Activated CD4-positive, alpha-beta memory T cell treated with anti-CD3 and anti-CD28 coated beads for 36 hours (primary cell): Measurements from ENCODE around the gene FREM2. TPM values are rescaled to one million over a fixed set of nuclear protein-coding genes. Genes with fewer than 3 reads are reported as not detected.

Experiments used
- CTCF ChIA-PET: fragments of 350-600 bp; sonication (Branson Sonifier 250); formaldehyde crosslinking; loops from one replicate; lab custom pipeline; 2021; ENCODE audit warnings: antibody characterized with exemption, inconsistent platforms; lab: Charles Lee
- POLR2A ChIA-PET: fragments of 350-600 bp; sonication (Branson Sonifier 250); formaldehyde crosslinking; loops from one replicate; lab custom pipeline; 2021; ENCODE audit warnings: antibody characterized with exemption; lab: Charles Lee
- DNase-seq: peaks from one replicate; pipeline ENCODE4 v3.0.0-alpha.2; 2020
- H3K27ac Mint-ChIP-seq: one replicate; pipeline ENCODE4 v1.8.0; 2021; ENCODE audit warnings: mixed read lengths
- H3K27me3 Mint-ChIP-seq: one replicate; pipeline ENCODE4 v1.8.0; 2021; ENCODE audit warnings: mixed read lengths
- H3K36me3 Mint-ChIP-seq: one replicate; pipeline ENCODE4 v1.8.0; 2021; ENCODE audit warnings: mixed read lengths
- H3K4me1 Mint-ChIP-seq: one replicate; pipeline ENCODE4 v1.8.0; 2021; ENCODE audit warnings: low read depth, mixed read lengths
- H3K4me3 Mint-ChIP-seq: one replicate; pipeline ENCODE4 v1.8.0; 2021; ENCODE audit warnings: mild to moderate bottlenecking, mixed read lengths
- H3K9me3 Mint-ChIP-seq: one replicate; pipeline ENCODE4 v1.8.0; 2021; ENCODE audit warnings: mixed read lengths
- intact Hi-C: fragments of 100-400 bp; cut with micrococcal nuclease; formaldehyde crosslinking; loops from one replicate; pipeline ENCODE4 v1.15.1; 2023
- total RNA-seq, 2 experiments: library from RNA; stranded (reverse); gene quantifications; one replicate each; pipeline ENCODE4 v1.2.3, GENCODE V29; 2021

Gene FREM2
- total RNA-seq, 2 experiments from 2014 or later, result not detected

DNA sequence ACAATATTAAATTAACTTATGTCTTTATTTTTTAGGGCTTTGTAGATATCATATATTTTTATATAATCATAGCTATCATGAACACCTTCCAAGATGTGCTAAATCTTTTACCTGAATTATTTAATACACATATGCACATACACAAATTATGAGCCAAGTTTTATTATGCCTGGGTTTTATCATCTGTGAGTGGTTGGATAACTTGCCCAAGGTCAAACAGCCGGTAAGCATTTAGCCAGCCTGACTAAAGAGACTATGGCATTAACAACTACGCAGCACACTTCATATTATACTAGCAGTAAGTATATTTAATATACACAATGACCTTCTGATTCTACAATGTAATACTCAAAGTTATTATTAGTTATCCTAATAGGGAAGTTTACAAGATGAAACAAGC is 132.7 kb downstream of the FREM2 start:
- intact Hi-C loops, result no loop called here
- POLR2A ChIA-PET, result no interaction called here

GRCh38 chr13:38821770-38822551 is 135.1 kb downstream of the FREM2 start:
- no peaks in the 10 kb centered on the region for H3K9me3 Mint-ChIP-seq
- POLR2A ChIA-PET, result no interaction called here
- DNase-seq, result no peak
- CTCF ChIA-PET, result no interaction called here
- no peak overlapping the region for H3K4me3 Mint-ChIP-seq
- no peaks in the 10 kb centered on the region for H3K36me3 Mint-ChIP-seq
- no peaks in the 10 kb centered on the region for H3K4me1 Mint-ChIP-seq
- H3K27ac Mint-ChIP-seq, result no peak overlapping the region
- no peaks in the 10 kb centered on the region for H3K27me3 Mint-ChIP-seq
- intact Hi-C loops, result no loop called here

More for the DNA sequence above, 132.7 kb downstream of the FREM2 start:
- Mint-ChIP-seq H3K27ac (no peak overlapping the region), H3K27me3 (no peaks in the 10 kb centered on the region), H3K36me3 (no peaks in the 10 kb centered on the region), H3K4me3 (no peak overlapping the region), H3K4me1 (no peaks in the 10 kb centered on the region), H3K9me3 (no peaks in the 10 kb centered on the region)
- CTCF ChIA-PET, result no interaction called here
- no peak for DNase-seq

DNA sequence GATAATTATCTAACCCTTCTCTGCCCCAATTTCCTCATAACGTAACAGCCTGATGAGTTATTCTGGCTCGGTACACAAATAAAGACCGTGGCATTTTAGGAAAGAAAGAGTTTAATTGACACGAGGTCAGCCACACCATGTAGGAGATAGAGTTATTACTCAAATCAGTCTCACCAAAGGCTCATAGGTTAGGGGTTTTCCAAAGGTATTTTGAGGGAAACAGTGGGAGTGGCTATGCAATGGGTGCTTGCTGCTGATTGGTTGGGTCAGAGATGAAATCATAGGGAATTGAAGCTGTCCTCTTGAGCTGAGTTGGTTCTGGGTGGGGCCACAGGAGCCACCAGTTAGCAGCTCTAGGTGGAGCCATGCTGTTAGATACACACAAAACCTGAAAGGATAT is 137.5 kb downstream of the FREM2 start:
- Mint-ChIP-seq H3K9me3 (no peaks in the 10 kb centered on the region), H3K27ac (no peak overlapping the region), H3K27me3 (no peaks in the 10 kb centered on the region), H3K36me3 (no peaks in the 10 kb centered on the region), H3K4me3 (no peak overlapping the region), H3K4me1 (no peaks in the 10 kb centered on the region)
- POLR2A ChIA-PET, result no interaction called here
- CTCF ChIA-PET, result no interaction called here
- intact Hi-C loops, result no loop called here
- DNase-seq, result peak; percentile 15

GRCh38 chr13:38826182-38826813 is 139.4 kb downstream of the FREM2 start:
- no peaks in the 10 kb centered on the region for H3K36me3 Mint-ChIP-seq
- ChIA-PET CTCF (interaction anchor here (1.1 kb wide), 1 partner anchor 10 kb away, joined by 4 read pairs; no protein-coding TSS in a partner anchor), POLR2A (no interaction called here)
- no peak overlapping the region for H3K27ac Mint-ChIP-seq
- H3K9me3 Mint-ChIP-seq, result no peaks in the 10 kb centered on the region
- no peak for DNase-seq
- H3K27me3 Mint-ChIP-seq, result no peaks in the 10 kb centered on the region
- no peak overlapping the region for H3K4me3 Mint-ChIP-seq
- intact Hi-C loops, result no loop called here
- H3K4me1 Mint-ChIP-seq, result no peaks in the 10 kb centered on the region

DNA sequence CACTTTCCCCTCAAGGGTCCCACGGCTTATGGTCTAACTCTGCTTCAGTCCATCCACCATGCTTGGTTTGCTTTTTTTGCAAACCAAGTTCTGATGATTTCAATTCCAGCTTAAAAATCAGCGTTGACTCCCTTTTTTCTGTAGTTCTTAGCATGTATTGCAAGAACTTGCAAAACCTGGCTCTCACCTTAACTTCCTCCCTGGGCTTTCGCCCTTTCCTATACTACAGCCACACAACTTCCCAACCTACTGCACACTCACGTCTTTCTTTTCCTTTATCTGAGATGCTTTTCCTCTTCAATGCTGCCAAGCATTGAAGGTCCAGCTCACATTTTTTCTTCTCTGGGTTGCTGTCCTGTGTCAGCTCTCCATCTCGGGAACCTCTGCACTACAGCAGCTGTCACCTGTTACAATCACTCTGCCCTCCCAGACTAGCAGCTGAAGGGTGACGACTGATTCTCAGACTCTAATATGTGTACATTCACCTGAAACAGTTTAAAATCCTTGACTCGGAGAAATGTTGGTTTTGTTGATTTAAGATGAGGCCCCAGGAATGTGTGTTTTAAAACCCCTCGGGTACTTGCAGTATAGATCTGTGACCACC is 143.7 kb downstream of the FREM2 start:
- intact Hi-C loops, result no loop called here
- no peak for DNase-seq
- Mint-ChIP-seq H3K36me3 (no peaks in the 10 kb centered on the region), H3K27ac (no peak overlapping the region), H3K27me3 (no peaks in the 10 kb centered on the region), H3K4me1 (no peaks in the 10 kb centered on the region), H3K4me3 (no peak overlapping the region), H3K9me3 (no peaks in the 10 kb centered on the region)
- ChIA-PET CTCF (interaction anchor here (0.9 kb wide), 1 partner anchor 9 kb away, joined by 3 read pairs; no protein-coding TSS in a partner anchor), POLR2A (no interaction called here)

DNA sequence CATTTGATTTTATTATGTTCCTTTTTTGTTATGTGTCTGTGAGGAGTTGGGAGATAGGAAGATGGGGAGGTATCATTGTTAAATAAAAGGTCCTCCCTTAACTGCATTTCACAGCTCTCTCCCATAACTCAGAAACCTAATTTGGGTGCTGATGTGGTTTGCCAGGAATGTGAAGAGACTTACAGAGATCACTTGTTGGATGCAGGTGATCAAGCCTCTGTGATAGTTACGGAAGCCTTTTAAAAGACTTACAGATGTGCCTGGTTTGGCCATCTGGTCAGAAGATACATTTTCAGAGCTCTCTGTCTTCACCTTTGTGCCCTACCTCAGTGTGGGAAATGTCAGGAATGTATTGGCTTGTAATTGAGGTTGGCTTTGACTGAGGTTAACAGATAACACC is 157.7 kb downstream of the FREM2 start:
- Mint-ChIP-seq H3K27ac (no peak overlapping the region), H3K4me1 (no peaks in the 10 kb centered on the region), H3K36me3 (no peaks in the 10 kb centered on the region), H3K9me3 (no peaks in the 10 kb centered on the region), H3K27me3 (peaks cover 5% of the 10 kb centered on the region), H3K4me3 (no peak overlapping the region)
- DNase-seq, result no peak
- intact Hi-C loops, result no loop called here
- ChIA-PET POLR2A (no interaction called here), CTCF (no interaction called here)

DNA sequence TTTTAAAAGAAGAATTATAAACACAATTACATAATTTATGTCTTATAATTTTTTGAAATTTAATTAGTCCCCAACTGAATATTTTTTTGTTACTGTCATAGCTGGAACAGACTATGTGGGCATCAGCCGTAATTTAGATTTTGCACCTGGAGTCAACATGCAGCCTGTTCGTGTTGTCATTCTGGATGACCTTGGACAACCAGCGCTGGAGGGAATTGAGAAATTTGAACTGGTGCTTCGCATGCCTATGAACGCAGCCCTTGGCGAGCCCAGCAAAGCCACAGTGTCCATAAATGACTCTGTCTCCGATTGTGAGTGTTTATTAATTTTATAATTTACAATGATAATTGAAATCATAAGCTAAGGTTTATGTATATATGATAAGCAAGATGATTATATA is 161.5 kb downstream of the FREM2 start:
- Mint-ChIP-seq H3K27ac (no peak overlapping the region), H3K9me3 (no peaks in the 10 kb centered on the region), H3K4me3 (no peak overlapping the region), H3K36me3 (no peaks in the 10 kb centered on the region), H3K27me3 (peaks cover 1% of the 10 kb centered on the region), H3K4me1 (no peaks in the 10 kb centered on the region)
- POLR2A ChIA-PET, result interaction anchor here (0.5 kb wide), 1 partner anchor 222 kb away, joined by 3 read pairs; no protein-coding TSS in a partner anchor
- DNase-seq, result no peak
- CTCF ChIA-PET, result no interaction called here
- intact Hi-C loops, result no loop called here

DNA sequence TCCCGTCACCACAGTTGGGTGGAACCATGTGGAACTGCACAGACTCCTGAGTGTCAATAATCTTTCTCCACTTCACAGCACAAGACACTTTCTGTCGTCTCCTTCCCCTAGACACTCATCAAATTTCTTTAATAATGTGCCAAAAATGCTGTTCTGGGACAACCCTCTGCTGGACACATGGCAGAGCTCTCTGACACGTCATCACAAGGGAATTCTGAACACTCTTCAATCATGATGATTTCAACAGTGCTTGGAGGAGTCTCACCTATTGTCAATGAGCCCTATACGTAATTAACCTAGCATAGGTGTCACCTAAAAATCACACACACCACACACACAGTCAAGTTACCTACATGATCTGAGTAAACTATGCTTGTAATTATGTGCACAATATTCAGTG is 162.4 kb downstream of the FREM2 start:
- no peaks in the 10 kb centered on the region for H3K9me3 Mint-ChIP-seq
- no peaks in the 10 kb centered on the region for H3K4me1 Mint-ChIP-seq
- intact Hi-C loops, result no loop called here
- CTCF ChIA-PET, result no interaction called here
- DNase-seq, result no peak
- H3K36me3 Mint-ChIP-seq, result no peaks in the 10 kb centered on the region
- POLR2A ChIA-PET, result no interaction called here
- peaks cover 1% of the 10 kb centered on the region for H3K27me3 Mint-ChIP-seq
- H3K4me3 Mint-ChIP-seq, result no peak overlapping the region
- no peak overlapping the region for H3K27ac Mint-ChIP-seq

GRCh38 chr13:38850868-38851626 is 164.2 kb downstream of the FREM2 start:
- ChIA-PET POLR2A (no interaction called here), CTCF (no interaction called here)
- Mint-ChIP-seq H3K36me3 (no peaks in the 10 kb centered on the region), H3K4me1 (no peaks in the 10 kb centered on the region), H3K9me3 (no peaks in the 10 kb centered on the region), H3K27me3 (peaks cover 1% of the 10 kb centered on the region), H3K4me3 (no peak overlapping the region), H3K27ac (no peak overlapping the region)
- intact Hi-C loops, result no loop called here
- no peak for DNase-seq

DNA sequence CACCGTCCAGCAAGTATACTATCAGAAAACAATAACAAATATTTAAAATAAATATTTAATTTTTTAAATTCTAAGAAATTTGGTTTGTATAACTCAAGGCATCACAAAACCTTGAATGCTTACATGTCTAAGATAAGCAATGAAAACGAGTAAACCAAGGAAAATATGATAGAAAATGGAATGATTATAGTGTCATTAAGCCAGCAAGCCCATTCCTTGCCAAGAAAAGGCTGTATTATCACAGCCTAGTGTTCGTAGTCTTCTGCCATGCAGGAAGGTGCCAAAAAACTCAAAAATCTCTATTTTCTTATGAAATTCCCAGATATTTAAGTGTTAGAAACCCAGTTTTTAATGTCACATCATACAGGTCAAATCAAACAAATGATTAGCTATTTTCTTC is 167.3 kb downstream of the FREM2 start:
- Mint-ChIP-seq H3K36me3 (no peaks in the 10 kb centered on the region), H3K4me1 (no peaks in the 10 kb centered on the region), H3K9me3 (no peaks in the 10 kb centered on the region), H3K27ac (no peak overlapping the region), H3K4me3 (no peak overlapping the region), H3K27me3 (peaks cover 1% of the 10 kb centered on the region)
- ChIA-PET CTCF (no interaction called here), POLR2A (no interaction called here)
- intact Hi-C loops, result no loop called here
- no peak for DNase-seq

- H3K4me1 Mint-ChIP-seq, result no peaks in the 10 kb centered on the region
- H3K4me3 Mint-ChIP-seq, result no peak overlapping the region
- no peaks in the 10 kb centered on the region for H3K9me3 Mint-ChIP-seq
- ChIA-PET CTCF (no interaction called here), POLR2A (no interaction called here)
- H3K27ac Mint-ChIP-seq, result no peak overlapping the region
- H3K27me3 Mint-ChIP-seq, result no peaks in the 10 kb centered on the region
- intact Hi-C loops, result no loop called here
- DNase-seq, result no peak
- no peaks in the 10 kb centered on the region for H3K36me3 Mint-ChIP-seq
Measured at GRCh38 chr13:38856065-38856464, 169.2 kb downstream of the FREM2 start.

DNA sequence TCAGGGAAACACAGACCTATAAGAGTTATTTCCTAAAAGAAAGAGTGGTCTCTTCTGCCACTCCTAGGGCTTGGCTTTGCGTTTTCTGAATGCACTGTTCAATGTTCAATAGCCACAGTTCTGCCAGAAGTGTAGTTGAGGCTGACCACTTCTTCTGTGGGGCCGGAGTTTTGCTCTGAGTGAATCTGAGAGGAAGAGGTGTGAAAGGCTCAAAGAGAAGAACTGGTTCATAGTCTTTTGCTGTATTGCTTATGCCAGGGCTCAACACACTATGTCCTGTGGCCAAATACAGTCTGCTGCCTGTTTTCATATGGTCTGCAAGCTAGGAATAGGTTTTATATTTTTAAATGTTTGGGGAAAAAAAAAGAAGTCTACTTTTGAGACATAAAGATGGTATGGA is 175.6 kb downstream of the FREM2 start:
- CTCF ChIA-PET, result no interaction called here
- H3K36me3 Mint-ChIP-seq, result no peaks in the 10 kb centered on the region

More for the DNA sequence above, 175.6 kb downstream of the FREM2 start:
- Mint-ChIP-seq H3K4me1 (no peaks in the 10 kb centered on the region), H3K4me3 (no peak overlapping the region), H3K27ac (no peak overlapping the region), H3K9me3 (no peaks in the 10 kb centered on the region), H3K27me3 (peaks cover 1% of the 10 kb centered on the region)
- no peak for DNase-seq
- intact Hi-C loops, result no loop called here
- POLR2A ChIA-PET, result no interaction called here
